Esophagus muscularis mucosa (tissue), 3 donors: ENCODE data around the gene ZNF292.

Experiments
- CTCF ChIP-seq, 3 experiments: fragments of 200-600 bp in 2 of 3; fragments of 450-650 bp in 1 of 3; sonication (generic) in 2 of 3; IDR thresholded peaks; one replicate each; pipeline ENCODE4 v1.5.1; 2017 to 2019; ENCODE audit warnings: antibody characterized with exemption in 3 of 3, mild to moderate bottlenecking in 2 of 3, moderate library complexity in 1 of 3
- POLR2AphosphoS5 ChIP-seq, 2 donors: sonication (generic); formaldehyde crosslinking; IDR thresholded peaks; one replicate each; pipeline ENCODE4 v1.6.1; 2017; ENCODE audit warnings: antibody characterized with exemption in 2 of 2

- TF ChIP-seq CTCF (IDR thresholded peaks at IDR 0.05): no peak
- no peak for TF ChIP-seq POLR2AphosphoS5 (IDR thresholded peaks at IDR 0.05)
These were observed 85.9 kb downstream of the ZNF292 start for GRCh38 chr6:87241304-87241703.
